Neural progenitor cell (in vitro differentiated cells): ENCODE data around the gene EOLA1. TPM values are rescaled to one million over a fixed set of nuclear protein-coding genes. Genes with fewer than 3 reads are reported as not detected.

Experiments
- DNase-seq: peaks from one replicate; pipeline ENCODE4 v3.0.0-alpha.2; 2016; ENCODE audit warnings: low spot score
- H2AFZ ChIP-seq: fragments of 200-600 bp; sonication (generic); replicated peaks from 2 replicates; pipeline ENCODE4 v1.6.1; 2016; ENCODE audit warnings: antibody characterized with exemption
- H3F3A ChIP-seq: fragments of 200-600 bp; sonication (generic); 2 replicates; pipeline ENCODE4 v1.6.1; 2016; ENCODE audit warnings: antibody characterized with exemption, low read depth
- H3K27ac ChIP-seq: fragments of 200-600 bp; sonication (generic); 2 replicates; pipeline ENCODE4 v1.5.1; 2016; ENCODE audit warnings: mild to moderate bottlenecking
- H3K27me3 ChIP-seq: fragments of 200-600 bp; sonication (generic); 2 replicates; pipeline ENCODE4 v1.6.1; 2016; ENCODE audit warnings: mild to moderate bottlenecking, moderate library complexity
- H3K36me3 ChIP-seq: fragments of 200-600 bp; sonication (generic); 2 replicates; pipeline ENCODE4 v1.5.1; 2016
- H3K4me1 ChIP-seq: fragments of 200-600 bp; sonication (generic); 2 replicates; pipeline ENCODE4 v1.6.1; 2016; ENCODE audit warnings: mixed run types
- H3K4me2 ChIP-seq: fragments of 200-600 bp; sonication (generic); 2 replicates; pipeline ENCODE4 v1.6.1; 2016
- H3K4me3 ChIP-seq: fragments of 200-600 bp; sonication (generic); 2 replicates; pipeline ENCODE4 v1.5.1; 2016
- H3K79me2 ChIP-seq: fragments of 200-600 bp; sonication (generic); 2 replicates; pipeline ENCODE4 v1.6.1; 2016; ENCODE audit warnings: low read depth
- H3K9ac ChIP-seq: fragments of 200-600 bp; sonication (generic); 2 replicates; pipeline ENCODE4 v1.6.1; 2016
- H3K9me3 ChIP-seq: fragments of 200-600 bp; sonication (generic); 2 replicates; pipeline ENCODE4 v1.5.1; 2016; ENCODE audit warnings: low read depth
- H4K20me1 ChIP-seq: fragments of 200-600 bp; sonication (generic); 2 replicates; pipeline ENCODE4 v1.6.1; 2016; ENCODE audit warnings: low read depth
- H3K27ac Mint-ChIP-seq: 3 replicates; pipeline ENCODE4 v1.8.0; 2021; ENCODE audit warnings: mixed read lengths
- H3K27me3 Mint-ChIP-seq: 2 replicates; pipeline ENCODE4 v1.8.0; 2022; ENCODE audit warnings: low read depth, mild to moderate bottlenecking, inconsistent platforms, moderate library complexity, mixed read lengths; ENCODE audit not compliant: insufficient read depth
- H3K36me3 Mint-ChIP-seq: 3 replicates; pipeline ENCODE4 v1.8.0; 2021; ENCODE audit warnings: mixed read lengths
- H3K4me1 Mint-ChIP-seq: 3 replicates; pipeline ENCODE4 v1.8.0; 2021; ENCODE audit warnings: mixed read lengths
- H3K4me3 Mint-ChIP-seq: 3 replicates; pipeline ENCODE4 v1.8.0; 2021; ENCODE audit warnings: mild to moderate bottlenecking, moderate library complexity, mixed read lengths
- H3K9me3 Mint-ChIP-seq: 3 replicates; pipeline ENCODE4 v1.8.0; 2020; ENCODE audit warnings: mixed read lengths
- CTCF ChIP-seq: fragments of 200-600 bp; sonication (generic); IDR thresholded peaks from 2 replicates; pipeline ENCODE4 v1.5.1; 2017; ENCODE audit warnings: antibody characterized with exemption, mild to moderate bottlenecking
- EZH2 ChIP-seq: fragments of 200-600 bp; sonication (generic); IDR thresholded peaks from 2 replicates; pipeline ENCODE4 v1.6.1; 2017; ENCODE audit warnings: antibody characterized with exemption, mild to moderate bottlenecking, moderate library complexity
- EZH2phosphoT487 ChIP-seq: fragments of 200-600 bp; sonication (generic); IDR thresholded peaks from 2 replicates; pipeline ENCODE4 v1.6.1; 2017; ENCODE audit warnings: antibody characterized with exemption
- total RNA-seq: library from RNA; depleted of rRNA; stranded (reverse); fragments of >200 nt; gene quantifications from 2 replicates; pipeline ENCODE4 v1.2.3, GENCODE V29; 2015; ENCODE audit warnings: low replicate concordance

The EOLA1 gene
- total RNA-seq, 1 donor from 2014 or later: 3.5 TPM

GRCh38 chrX:149504226-149504914 is 36.4 kb upstream of the EOLA1 start:
- DNase-seq: peak; percentile 27
- peaks cover 14% of the 10 kb centered on the region for H3K4me1 Mint-ChIP-seq
- H3K27ac ChIP-seq: no peak overlapping the region

DNA sequence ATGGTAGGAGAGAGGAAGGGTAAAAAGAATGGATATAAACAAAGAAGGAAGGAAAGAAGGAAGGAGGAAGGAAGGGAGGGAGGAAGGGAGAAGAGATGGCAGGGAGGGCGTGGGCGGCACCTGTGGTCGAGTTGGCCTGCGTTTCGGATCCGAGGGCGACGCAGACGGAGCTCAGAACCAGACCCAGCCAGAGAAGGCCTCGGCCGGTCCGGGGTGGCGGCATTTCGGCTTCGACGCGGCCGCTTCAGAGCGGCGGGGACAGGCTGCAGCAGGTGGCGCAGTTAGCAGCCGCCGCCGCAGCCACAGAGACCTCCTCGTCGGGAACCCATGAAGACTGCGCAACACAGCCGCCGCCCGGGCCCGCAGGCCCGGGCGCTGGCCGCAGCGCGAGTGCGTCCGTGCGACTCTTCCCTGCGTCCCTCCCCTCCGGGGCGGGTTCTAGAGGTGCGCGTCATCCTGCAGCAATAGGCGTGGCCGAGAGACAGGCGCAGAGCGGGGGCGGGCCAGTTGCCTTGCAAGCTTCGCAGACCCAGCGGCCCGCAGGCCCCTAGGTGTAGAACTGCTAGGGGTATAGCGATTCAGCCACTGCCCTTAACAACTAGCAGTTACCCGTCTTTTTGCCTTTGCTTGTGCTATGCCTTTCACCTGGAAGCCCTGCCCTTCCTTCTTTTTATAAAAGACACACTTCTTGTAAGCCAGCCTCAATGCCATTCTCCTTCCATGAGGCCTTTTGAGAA is 35.7 kb upstream of the EOLA1 start, which contains the start of gene IDS:
TSS of gene IDS (minus strand) at position 392 of the 737 bp plus-strand sequence. CDS start at position 223, 169 bp downstream.
- no peak for TF ChIP-seq EZH2
- peak; percentile 6 for TF ChIP-seq CTCF
- no peaks in the 10 kb centered on the region for H3K9me3 ChIP-seq
- Mint-ChIP-seq H3K4me1 (peaks cover 15% of the 10 kb centered on the region), H3K9me3 (peaks cover 5% of the 10 kb centered on the region), H3K27me3 (no peaks in the 10 kb centered on the region), H3K4me3 (peak within 1 kb of the TSS; percentile 83), H3K36me3 (peaks cover 4% of the 10 kb centered on the region), H3K27ac (peak within 1 kb of the TSS; percentile 83)
- DNase-seq: peak; percentile 93
- peak within 1 kb of the TSS; percentile 78 for H3K4me2 ChIP-seq
- H3K4me1 ChIP-seq: no peaks in the 10 kb centered on the region
- H3K79me2 ChIP-seq: no peaks in the 10 kb centered on the region
- no peaks in the 10 kb centered on the region for H4K20me1 ChIP-seq
- H3K36me3 ChIP-seq: no peaks in the 10 kb centered on the region
- H3K27ac ChIP-seq: no peak within 1 kb of the TSS
- H3F3A ChIP-seq: no peaks in the 10 kb centered on the region
- peak within 1 kb of the TSS; percentile 37 for H2AFZ ChIP-seq
- peak within 1 kb of the TSS; percentile 70 for H3K9ac ChIP-seq
- no peaks in the 10 kb centered on the region for H3K27me3 ChIP-seq
- H3K4me3 ChIP-seq: peak within 1 kb of the TSS; percentile 55

More at GRCh38 chrX:149504226-149504914, 36.4 kb upstream of the EOLA1 start:
- Histone ChIP-seq H3F3A (no peaks in the 10 kb centered on the region), H3K9me3 (no peaks in the 10 kb centered on the region), H3K27me3 (no peaks in the 10 kb centered on the region), H3K4me1 (no peaks in the 10 kb centered on the region), H3K9ac (peak overlapping the region; percentile 70), H2AFZ (no peak overlapping the region), H4K20me1 (no peaks in the 10 kb centered on the region), H3K36me3 (no peaks in the 10 kb centered on the region), H3K4me3 (peak overlapping the region; percentile 55), H3K4me2 (peak overlapping the region; percentile 78), H3K79me2 (no peaks in the 10 kb centered on the region)
- H3K36me3 Mint-ChIP-seq: peaks cover 4% of the 10 kb centered on the region
- peaks cover 5% of the 10 kb centered on the region for H3K9me3 Mint-ChIP-seq
- TF ChIP-seq CTCF (peak; percentile 46), EZH2phosphoT487 (no peak)
- H3K27me3 Mint-ChIP-seq: no peaks in the 10 kb centered on the region
- H3K4me3 Mint-ChIP-seq: peak overlapping the region; percentile 83
- H3K27ac Mint-ChIP-seq: peak overlapping the region; percentile 83

- Mint-ChIP-seq H3K27me3 (no peaks in the 10 kb centered on the region), H3K4me3 (peak overlapping the region; percentile 83), H3K4me1 (peaks cover 19% of the 10 kb centered on the region), H3K27ac (peak overlapping the region; percentile 32), H3K9me3 (peaks cover 5% of the 10 kb centered on the region), H3K36me3 (peaks cover 4% of the 10 kb centered on the region)
- Histone ChIP-seq H3K4me1 (no peaks in the 10 kb centered on the region), H3K9me3 (no peaks in the 10 kb centered on the region), H3K9ac (no peak overlapping the region), H3K4me2 (peak overlapping the region; percentile 78), H4K20me1 (no peaks in the 10 kb centered on the region), H3K27me3 (no peaks in the 10 kb centered on the region), H3K79me2 (no peaks in the 10 kb centered on the region), H3K4me3 (no peak overlapping the region), H3K27ac (no peak overlapping the region), H3F3A (no peaks in the 10 kb centered on the region), H3K36me3 (no peaks in the 10 kb centered on the region), H2AFZ (peak overlapping the region; percentile 37)
- DNase-seq: no peak
- TF ChIP-seq EZH2 (no peak), EZH2phosphoT487 (no peak), CTCF (no peak)
Observed at GRCh38 chrX:149505671-149506070, 35.1 kb upstream of the EOLA1 start.
